HT1080 (cell line): ENCODE measurements around the gene PDGFD. TPM values are rescaled to one million over a fixed set of nuclear protein-coding genes. Genes with fewer than 3 reads are reported as not detected.
A peak's percentile ranks its signal among the peaks of the same experiment; 100 is the strongest.

ENCODE experiments used
- DNase-seq: peaks from one replicate; pipeline ENCODE4 v3.0.0-alpha.2; 2015; ENCODE audit warnings: low read depth
- total RNA-seq: library from RNA; depleted of rRNA; stranded (reverse); fragments of >200 nt; shearing (Covaris generic); gene quantifications from 2 replicates; pipeline ENCODE4 v1.2.3, GENCODE V29; 2014

The PDGFD gene
- total RNA-seq, 1 experiment from 2014 or later, result not detected

- DNase-seq, result peak; percentile 11
Observed at GRCh38 chr11:103959279-103959942, 204.5 kb downstream of the PDGFD start.

GRCh38 chr11:103958475-103959215, 205.3 kb downstream of the PDGFD start:
- DNase-seq, result no peak

GRCh38 chr11:103953797-103954486, 210.0 kb downstream of the PDGFD start:
- no peak for DNase-seq

- DNase-seq, result no peak
Observed at GRCh38 chr11:103949781-103950180, 214.2 kb downstream of the PDGFD start.

GRCh38 chr11:103948187-103948763, 215.7 kb downstream of the PDGFD start:
- DNase-seq, result no peak

- DNase-seq, result peak; percentile 10
Observed at GRCh38 chr11:103947546-103947919, 216.4 kb downstream of the PDGFD start.

- DNase-seq, result no peak
Observed at GRCh38 chr11:103946793-103947545, 217.0 kb downstream of the PDGFD start.

- no peak for DNase-seq
Observed at GRCh38 chr11:103944251-103944940, 219.6 kb downstream of the PDGFD start.

GRCh38 chr11:103942646-103943045, 221.3 kb downstream of the PDGFD start:
- DNase-seq, result no peak

GRCh38 chr11:103940551-103940950, 223.4 kb downstream of the PDGFD start:
- peak; percentile 15 for DNase-seq

- no peak for DNase-seq
Observed at GRCh38 chr11:103939694-103940093, 224.3 kb downstream of the PDGFD start.

- DNase-seq, result no peak
Observed at GRCh38 chr11:103936059-103936458, 227.9 kb downstream of the PDGFD start.

GRCh38 chr11:103935219-103935618, 228.7 kb downstream of the PDGFD start:
- DNase-seq, result no peak

- DNase-seq, result no peak
Observed at GRCh38 chr11:103929170-103929903, 234.6 kb downstream of the PDGFD start.

GRCh38 chr11:103928802-103929161, 235.2 kb downstream of the PDGFD start:
- no peak for DNase-seq

GRCh38 chr11:103928040-103928801, 235.7 kb downstream of the PDGFD start:
- DNase-seq, result no peak

GRCh38 chr11:103927535-103927934, 236.4 kb downstream of the PDGFD start:
- DNase-seq, result no peak

- no peak for DNase-seq
Observed at GRCh38 chr11:103926990-103927389, 237.0 kb downstream of the PDGFD start.
